NT2/D1 (cell line): ENCODE results near the gene LY86.

Experiments used
- DNase-seq: peaks from one replicate; pipeline ENCODE4 v3.0.0-alpha.2; 2011; ENCODE audit warnings: low read depth, low spot score
- H3K27me3 ChIP-seq: 2 replicates; pipeline ENCODE4 v1.6.0; 2011; ENCODE audit warnings: mild to moderate bottlenecking; ENCODE audit not compliant: insufficient read length, insufficient read depth
- H3K36me3 ChIP-seq: 2 replicates; pipeline ENCODE4 v1.6.1; 2011; ENCODE audit warnings: mild to moderate bottlenecking, low read length, mixed read lengths; ENCODE audit not compliant: insufficient read depth, insufficient read length
- H3K4me1 ChIP-seq: 2 replicates; pipeline ENCODE4 v1.5.1; 2011; ENCODE audit not compliant: insufficient read depth, insufficient read length
- H3K4me3 ChIP-seq: 2 replicates; pipeline ENCODE4 v1.5.1; 2011; ENCODE audit warnings: low read depth; ENCODE audit not compliant: insufficient read length
- H3K9ac ChIP-seq: 2 replicates; pipeline ENCODE4 v1.6.0; 2011; ENCODE audit warnings: low read depth; ENCODE audit not compliant: insufficient read length
- H3K9me3 ChIP-seq: 2 replicates; pipeline ENCODE4 v1.5.1; 2011; ENCODE audit warnings: mild to moderate bottlenecking, low read length; ENCODE audit not compliant: insufficient read depth
- SUZ12 ChIP-seq: IDR thresholded peaks from 2 replicates; pipeline ENCODE4 v1.6.1; 2011; ENCODE audit not compliant: insufficient read length, insufficient read depth; ENCODE audit errors: extremely low read depth
- YY1 ChIP-seq: IDR thresholded peaks from 2 replicates; pipeline ENCODE4 v1.6.1; 2011; ENCODE audit not compliant: insufficient read length, insufficient read depth
- ZNF274 ChIP-seq: IDR thresholded peaks from 2 replicates; pipeline ENCODE4 v1.6.1; 2011; ENCODE audit warnings: mild to moderate bottlenecking, low read depth, low read length

LY86 gene

GRCh38 chr6:6629402-6629801 lies 40.9 kb downstream of the LY86 start:
- Histone ChIP-seq H3K4me1 (no peaks in the 10 kb centered on the region), H3K9ac (no peak overlapping the region), H3K9me3 (no peaks in the 10 kb centered on the region), H3K27me3 (no peaks in the 10 kb centered on the region), H3K36me3 (no peaks in the 10 kb centered on the region), H3K4me3 (no peak overlapping the region)
- no peak for TF ChIP-seq YY1
- no peak for TF ChIP-seq ZNF274
- TF ChIP-seq SUZ12: no peak
- DNase-seq: no peak

- Histone ChIP-seq H3K9me3 (no peaks in the 10 kb centered on the region), H3K36me3 (no peaks in the 10 kb centered on the region), H3K9ac (no peak overlapping the region), H3K4me3 (no peak overlapping the region), H3K27me3 (no peaks in the 10 kb centered on the region), H3K4me1 (peaks cover 3% of the 10 kb centered on the region)
- DNase-seq: no peak
- no peak for TF ChIP-seq SUZ12
Observed at GRCh38 chr6:6631053-6631452, 42.5 kb downstream of the LY86 start.

DNA sequence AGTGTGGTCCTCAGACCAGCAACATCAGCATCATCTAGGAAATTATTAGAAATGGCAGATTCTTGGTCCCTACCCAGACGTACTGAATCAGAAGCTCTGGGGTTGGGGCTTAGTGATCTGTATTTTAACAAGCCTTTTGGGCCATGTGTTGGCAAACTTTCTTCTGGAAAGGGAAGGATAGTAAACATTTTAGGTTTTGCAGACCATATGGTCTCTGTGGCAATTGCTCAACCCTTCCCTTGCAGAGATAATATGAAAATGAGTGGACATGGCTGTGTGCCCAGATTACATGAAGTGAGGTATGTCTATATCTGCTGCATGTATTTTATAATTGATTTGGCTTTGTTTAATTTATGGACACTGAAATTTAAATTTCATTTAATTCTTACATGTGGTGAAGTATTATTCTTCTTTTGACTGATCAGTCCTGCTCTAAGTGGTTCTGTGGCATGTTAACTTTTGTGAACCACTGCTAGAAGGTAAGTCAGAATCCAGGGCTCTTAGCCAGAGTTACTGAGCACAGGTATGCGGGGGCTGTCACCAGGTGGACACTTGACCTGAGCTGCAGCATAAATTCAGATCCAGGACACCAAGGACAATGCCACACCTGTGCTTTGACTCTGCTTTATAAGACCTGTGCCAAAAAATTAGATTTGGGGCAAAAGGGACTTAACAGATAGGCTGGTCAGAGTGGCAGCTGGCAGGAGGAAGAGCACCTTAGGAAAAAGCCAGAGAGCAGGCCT lies 43.2 kb downstream of the LY86 start:
- H3K36me3 ChIP-seq: no peaks in the 10 kb centered on the region
- no peak overlapping the region for H3K4me3 ChIP-seq
- no peaks in the 10 kb centered on the region for H3K27me3 ChIP-seq
- no peak for DNase-seq
- TF ChIP-seq ZNF274 (no peak), YY1 (no peak), SUZ12 (no peak)
- no peak overlapping the region for H3K9ac ChIP-seq
- H3K4me1 ChIP-seq: peaks cover 3% of the 10 kb centered on the region
- H3K9me3 ChIP-seq: no peaks in the 10 kb centered on the region

DNA sequence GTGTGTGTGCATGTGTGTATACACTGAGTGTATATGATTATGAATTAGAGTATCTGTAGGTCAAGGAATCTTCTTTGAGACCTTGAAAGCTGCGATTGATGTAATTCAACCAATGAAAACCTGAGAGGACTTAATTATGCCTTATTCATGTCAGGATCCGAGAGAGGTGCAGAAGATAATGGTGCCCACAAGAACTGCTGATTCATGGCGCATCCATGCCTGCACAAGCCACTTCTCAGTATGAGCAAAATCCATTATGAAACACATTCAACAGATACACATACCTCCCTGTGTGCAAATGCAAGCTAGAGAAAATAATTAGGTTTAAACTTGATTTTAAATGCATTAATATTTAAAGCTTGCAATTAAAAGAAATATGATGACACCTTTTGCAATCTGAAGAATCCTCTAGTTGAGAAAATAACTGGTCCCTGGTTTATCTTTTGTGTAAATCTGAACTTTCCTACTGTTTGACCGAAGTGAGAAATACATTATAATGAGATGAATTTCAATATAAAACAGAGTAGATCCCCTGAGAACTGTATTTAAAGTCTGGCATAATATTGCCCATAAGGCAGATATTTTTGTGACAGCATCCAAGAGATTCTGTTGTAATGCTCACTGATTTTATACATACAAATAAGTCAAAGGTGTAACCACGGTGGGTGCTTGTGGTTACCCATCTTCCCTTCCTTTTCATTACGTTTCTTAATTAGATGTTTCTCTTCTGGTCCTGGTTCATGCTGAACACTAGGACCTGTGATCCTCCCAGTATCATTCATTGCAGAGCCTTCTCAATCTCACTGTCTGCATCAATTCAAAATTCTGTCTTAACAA lies 45.6 kb downstream of the LY86 start:
- DNase-seq: no peak
- TF ChIP-seq ZNF274 (no peak), SUZ12 (no peak), YY1 (no peak)
- Histone ChIP-seq H3K4me1 (peaks cover 3% of the 10 kb centered on the region), H3K9ac (no peak overlapping the region), H3K9me3 (no peaks in the 10 kb centered on the region), H3K27me3 (no peaks in the 10 kb centered on the region), H3K4me3 (no peak overlapping the region), H3K36me3 (no peaks in the 10 kb centered on the region)

GRCh38 chr6:6634735-6635075 lies 46.2 kb downstream of the LY86 start:
- DNase-seq: no peak
- no peak for TF ChIP-seq SUZ12
- no peak for TF ChIP-seq YY1
- TF ChIP-seq ZNF274: no peak
- Histone ChIP-seq H3K27me3 (no peaks in the 10 kb centered on the region), H3K36me3 (no peaks in the 10 kb centered on the region), H3K9me3 (no peaks in the 10 kb centered on the region), H3K9ac (no peak overlapping the region), H3K4me3 (no peak overlapping the region), H3K4me1 (peaks cover 3% of the 10 kb centered on the region)

DNA sequence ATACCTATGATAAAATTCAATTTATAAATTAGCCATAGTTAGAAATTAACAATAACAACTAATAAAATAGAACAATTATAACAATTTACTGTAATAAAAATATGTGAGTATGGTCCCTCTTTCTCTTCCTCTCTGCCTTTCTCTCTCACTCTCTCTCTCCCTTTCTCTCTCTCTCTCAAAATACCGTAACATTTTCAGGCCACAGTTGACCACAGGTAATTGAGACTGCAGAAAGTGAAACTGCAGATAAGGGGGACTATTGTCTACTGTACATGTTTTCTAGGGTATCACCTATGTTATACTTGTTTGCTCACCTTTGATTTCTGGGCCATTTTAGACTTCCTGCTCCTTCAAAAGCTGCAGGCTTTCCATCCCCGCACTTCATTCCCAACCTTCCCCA lies 46.8 kb downstream of the LY86 start:
- Histone ChIP-seq H3K4me3 (no peak overlapping the region), H3K36me3 (no peaks in the 10 kb centered on the region), H3K4me1 (peaks cover 3% of the 10 kb centered on the region), H3K27me3 (no peaks in the 10 kb centered on the region), H3K9me3 (no peaks in the 10 kb centered on the region), H3K9ac (no peak overlapping the region)
- no peak for DNase-seq
- TF ChIP-seq ZNF274 (no peak), SUZ12 (no peak), YY1 (no peak)

DNA sequence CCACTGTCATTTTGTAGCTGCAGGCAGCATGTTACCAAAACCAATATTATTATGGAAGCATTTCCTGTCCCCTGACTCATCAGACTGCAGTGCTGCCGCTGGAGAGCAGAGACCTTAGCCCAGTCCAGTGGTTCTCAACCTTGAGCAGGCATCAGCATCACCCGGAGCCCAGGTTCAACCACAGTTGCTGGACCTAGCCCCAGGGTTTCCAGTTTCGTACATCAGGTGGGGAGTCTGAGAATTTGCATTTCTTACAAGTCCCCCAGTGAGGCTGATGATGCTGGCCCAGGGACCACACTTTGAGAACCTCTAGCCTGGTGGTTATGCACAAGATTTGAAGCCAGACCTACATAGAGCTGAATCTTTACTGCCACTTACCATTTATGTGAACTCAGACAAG lies 47.3 kb downstream of the LY86 start:
- no peak for TF ChIP-seq SUZ12
- TF ChIP-seq YY1: no peak
- no peak for TF ChIP-seq ZNF274
- H3K9ac ChIP-seq: no peak overlapping the region
- no peaks in the 10 kb centered on the region for H3K9me3 ChIP-seq
- H3K27me3 ChIP-seq: no peaks in the 10 kb centered on the region
- no peak for DNase-seq
- peaks cover 3% of the 10 kb centered on the region for H3K4me1 ChIP-seq
- no peaks in the 10 kb centered on the region for H3K36me3 ChIP-seq
- no peak overlapping the region for H3K4me3 ChIP-seq
